ENCODE measurements around the gene AKR1B15.

The AKR1B15 gene

GRCh38 chr7:134618756-134619530, 70.0 kb downstream of the AKR1B15 start:
- peak; percentile 17 for DNase-seq (ENCODE audit: low spot score)

DNA sequence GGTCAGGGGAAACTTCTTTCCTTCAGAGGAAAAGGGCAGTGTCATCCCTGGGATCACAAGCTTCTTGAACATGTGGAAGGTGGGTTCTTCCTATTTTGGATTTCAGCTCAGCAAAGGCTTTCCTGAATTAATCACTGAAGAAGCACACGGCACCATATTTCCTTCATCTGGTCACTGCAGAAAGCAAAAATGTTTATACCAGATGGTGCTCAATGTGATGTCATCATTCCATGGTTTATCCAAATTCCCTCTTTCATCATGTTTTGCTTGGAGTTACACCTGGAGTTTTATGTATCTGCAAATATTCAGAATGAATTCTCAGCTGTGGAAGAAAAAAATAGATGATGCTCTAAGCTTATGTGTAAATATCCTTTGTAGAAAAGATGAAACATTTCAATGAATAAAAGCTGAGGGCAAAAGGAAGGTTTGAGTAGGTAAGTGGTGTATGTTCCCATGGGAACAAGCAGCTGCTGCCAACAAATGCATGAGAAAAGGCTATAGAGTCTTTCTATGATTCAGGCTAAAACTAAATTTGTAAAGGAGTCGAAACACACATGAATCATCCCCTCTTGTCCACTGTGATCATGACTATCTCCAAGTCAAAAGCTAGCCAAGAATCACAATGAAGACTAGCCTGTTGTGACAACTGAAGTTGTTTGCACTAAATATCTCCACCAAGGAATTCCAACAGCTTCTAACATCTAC, 70.9 kb downstream of the AKR1B15 start:
- DNase-seq (ENCODE audit: low spot score), result peak; percentile 32

- no peak for DNase-seq (ENCODE audit: low spot score)
Measured at GRCh38 chr7:134622303-134622995, 73.5 kb downstream of the AKR1B15 start.

DNA sequence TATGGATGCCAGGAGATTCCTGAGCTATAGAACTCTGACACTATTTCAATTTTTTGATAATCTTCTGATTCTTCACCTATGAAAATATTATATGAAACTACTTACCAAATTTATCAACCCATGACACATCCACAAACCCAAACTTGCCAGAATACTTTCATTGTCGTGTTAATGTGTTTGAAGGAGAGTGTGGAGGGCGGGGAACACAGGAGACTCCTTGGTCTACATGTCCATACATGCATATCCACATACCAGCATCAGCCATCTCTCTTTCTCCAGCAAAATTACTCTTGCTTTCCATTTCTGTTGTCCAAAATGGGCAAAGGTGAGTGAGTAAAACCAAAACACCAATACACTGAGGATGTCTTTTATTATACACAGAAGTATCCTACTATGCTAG, 74.3 kb downstream of the AKR1B15 start:
- DNase-seq (ENCODE audit: low spot score), result no peak

GRCh38 chr7:134625550-134625949, 76.6 kb downstream of the AKR1B15 start:
- peak; percentile 37 for DNase-seq (ENCODE audit: low spot score)

- DNase-seq (ENCODE audit: low spot score), result no peak
Measured at GRCh38 chr7:134627109-134627774, 78.3 kb downstream of the AKR1B15 start.

- no peak for DNase-seq (ENCODE audit: low spot score)
Measured at GRCh38 chr7:134627775-134628153, 78.9 kb downstream of the AKR1B15 start.

GRCh38 chr7:134629445-134629844, 80.5 kb downstream of the AKR1B15 start:
- no peak for DNase-seq (ENCODE audit: low spot score)
